ENCODE data around the gene PLXNB3. TPM values are rescaled to one million over a fixed set of nuclear protein-coding genes. Genes with fewer than 3 reads are reported as not detected.

PLXNB3 gene
- total and polyA plus RNA-seq, 2 donors (not counting 1 experiment from before 2014, with no cell fraction given) = 0.25 TPM; not detected in 1

DNA sequence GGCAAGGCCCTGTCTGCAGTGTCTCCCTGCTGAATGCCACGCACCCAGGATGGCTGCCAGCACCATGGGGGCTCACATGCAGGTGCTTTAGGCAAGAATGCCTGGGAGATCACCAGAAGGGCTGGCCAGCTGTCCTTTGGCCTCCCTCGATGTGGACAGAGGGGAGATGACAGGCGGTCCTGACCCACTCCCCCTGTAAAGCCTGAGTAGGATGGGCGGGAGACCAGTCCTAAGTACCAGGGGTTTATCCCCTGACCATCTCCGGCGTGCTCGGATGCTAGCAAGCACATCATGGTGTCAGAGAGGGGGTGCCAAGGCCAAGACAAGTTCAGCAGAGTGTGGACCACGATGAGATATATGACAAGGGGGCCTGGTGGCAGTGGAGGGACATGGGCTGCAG lies 61.0 kb downstream of the PLXNB3 start:
- ChIA-PET POLR2A (no interaction called here), CTCF (no interaction called here)
- intact Hi-C loops (cut with micrococcal nuclease) = no loop called here
- WGBS (ENCODE audit: insufficient coverage) = 40% methylated on average over 2 of the region's 8 CpGs
- no peak for ATAC-seq (ENCODE audit: low read depth)
- Histone ChIP-seq H3K79me2 (ENCODE audit: control insufficient read depth, insufficient read depth, low read length) (no peaks in the 10 kb centered on the region), H3K27me3 (replicated peaks in 1 of 4; ENCODE audit: control extremely low read depth in 1 of 4, control insufficient read depth in 3 of 4, insufficient read depth in 4 of 4, low read length in 3 of 4) (peaks cover 0 to 39% (median 10%) of the 10 kb centered on the region in 4 experiments), H2AFZ (ENCODE audit: insufficient read depth, low read depth, low read length, poor library complexity, severe bottlenecking) (no peak overlapping the region), H3K27ac (ENCODE audit: low read length in 2 of 2) (no peak overlapping the region), H3K36me3 (replicated peaks in 1 of 2; ENCODE audit: control extremely low read depth in 1 of 2, control insufficient read depth in 1 of 2, extremely low read depth in 1 of 2, insufficient read depth in 2 of 2, low read length in 1 of 2) (no peaks in the 10 kb centered on the region), H4K20me1 (ENCODE audit: control insufficient read depth, insufficient read depth, low read length, poor library complexity, severe bottlenecking) (no peaks in the 10 kb centered on the region), H3K4me3 (ENCODE audit: control extremely low read depth in 1 of 5, extremely low read depth in 1 of 5, insufficient read depth in 1 of 5, low read depth in 2 of 5, low read length in 4 of 5) (no peak overlapping the region), H3K4me2 (replicated peaks; ENCODE audit: low read depth, low read length, poor library complexity, severe bottlenecking) (no peak overlapping the region), H3K9me3 (ENCODE audit: control extremely low read depth in 1 of 3, control insufficient read depth in 2 of 3, insufficient read depth in 1 of 3, low read length in 2 of 3) (peaks cover 0 to 6% (median 0%) of the 10 kb centered on the region in 3 donors), H3K4me1 (ENCODE audit: control insufficient read depth in 2 of 2, insufficient read depth in 2 of 2, low read length in 2 of 2) (peaks cover 7 to 16% of the 10 kb centered on the region in 2 donors), H3K9ac (ENCODE audit: low read length) (no peak overlapping the region)
- TF ChIP-seq EZH2 (IDR thresholded peaks at IDR 0.05; ENCODE audit: borderline replicate concordance, insufficient read depth, low read depth, low read length, poor library complexity, severe bottlenecking) = no peak
- TF ChIP-seq, protein P1, sequence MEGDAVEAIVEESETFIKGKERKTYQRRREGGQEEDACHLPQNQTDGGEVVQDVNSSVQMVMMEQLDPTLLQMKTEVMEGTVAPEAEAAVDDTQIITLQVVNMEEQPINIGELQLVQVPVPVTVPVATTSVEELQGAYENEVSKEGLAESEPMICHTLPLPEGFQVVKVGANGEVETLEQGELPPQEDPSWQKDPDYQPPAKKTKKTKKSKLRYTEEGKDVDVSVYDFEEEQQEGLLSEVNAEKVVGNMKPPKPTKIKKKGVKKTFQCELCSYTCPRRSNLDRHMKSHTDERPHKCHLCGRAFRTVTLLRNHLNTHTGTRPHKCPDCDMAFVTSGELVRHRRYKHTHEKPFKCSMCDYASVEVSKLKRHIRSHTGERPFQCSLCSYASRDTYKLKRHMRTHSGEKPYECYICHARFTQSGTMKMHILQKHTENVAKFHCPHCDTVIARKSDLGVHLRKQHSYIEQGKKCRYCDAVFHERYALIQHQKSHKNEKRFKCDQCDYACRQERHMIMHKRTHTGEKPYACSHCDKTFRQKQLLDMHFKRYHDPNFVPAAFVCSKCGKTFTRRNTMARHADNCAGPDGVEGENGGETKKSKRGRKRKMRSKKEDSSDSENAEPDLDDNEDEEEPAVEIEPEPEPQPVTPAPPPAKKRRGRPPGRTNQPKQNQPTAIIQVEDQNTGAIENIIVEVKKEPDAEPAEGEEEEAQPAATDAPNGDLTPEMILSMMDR (IDR thresholded peaks at IDR 0.05) = no peak
- Mint-ChIP-seq H3K4me3 (no peak overlapping the region), H3K27me3 (peaks cover 33% of the 10 kb centered on the region), H3K9me3 (ENCODE audit: insufficient read depth) (no peaks in the 10 kb centered on the region), H3K27ac (no peak overlapping the region), H3K4me1 (peaks cover 8% of the 10 kb centered on the region)
- DNase-seq = no peak

Other genes with a start within 250 kb of the PLXNB3 start
- not detected in 2 replicates for gene ATP2B3, start 246.6 kb upstream of the PLXNB3 start, total RNA-seq
- gene ATP2B3, start 246.6 kb upstream of the PLXNB3 start, polyA plus RNA-seq = not detected in 2 replicates
- 29.6 and 31.8 TPM in 2 replicates for gene CCNQ, start 165.1 kb upstream of the PLXNB3 start, total RNA-seq
- 40.8 and 66.0 TPM in 2 replicates for gene CCNQ, start 165.1 kb upstream of the PLXNB3 start, polyA plus RNA-seq
- gene DUSP9, start 117.0 kb upstream of the PLXNB3 start, total RNA-seq = not detected in 2 replicates
- not detected in 2 replicates for gene DUSP9, start 117.0 kb upstream of the PLXNB3 start, polyA plus RNA-seq
- gene PNCK, start 90.4 kb upstream of the PLXNB3 start, total RNA-seq = 0.99 TPM in 1 of 2 replicates, not detected in the other
- 0.23 TPM in 1 of 2 replicates, not detected in the other for gene PNCK, start 90.4 kb upstream of the PLXNB3 start, polyA plus RNA-seq
- gene SLC6A8, start 76.3 kb upstream of the PLXNB3 start, total RNA-seq = 1.8 and 2.9 TPM in 2 replicates
- gene SLC6A8, start 76.3 kb upstream of the PLXNB3 start, polyA plus RNA-seq = 0.49 and 1.3 TPM in 2 replicates
- 112 and 117 TPM in 2 replicates for gene BCAP31, start 39.9 kb upstream of the PLXNB3 start, total RNA-seq
- gene BCAP31, start 39.9 kb upstream of the PLXNB3 start, polyA plus RNA-seq = 59.5 and 78.0 TPM in 2 replicates
- gene ABCD1, start 39.4 kb upstream of the PLXNB3 start, total RNA-seq = 9.7 and 10.9 TPM in 2 replicates
- 12.2 and 14.5 TPM in 2 replicates for gene ABCD1, start 39.4 kb upstream of the PLXNB3 start, polyA plus RNA-seq
- not detected in 2 replicates for gene SRPK3, start 16.8 kb downstream of the PLXNB3 start, total RNA-seq
- gene SRPK3, start 16.8 kb downstream of the PLXNB3 start, polyA plus RNA-seq = not detected in 2 replicates
- 58.5 and 62.8 TPM in 2 replicates for gene IDH3G, start 30.1 kb downstream of the PLXNB3 start, total RNA-seq
- 103 and 122 TPM in 2 replicates for gene IDH3G, start 30.1 kb downstream of the PLXNB3 start, polyA plus RNA-seq
- 119 and 134 TPM in 2 replicates for gene SSR4, start 30.4 kb downstream of the PLXNB3 start, total RNA-seq
- gene SSR4, start 30.4 kb downstream of the PLXNB3 start, polyA plus RNA-seq = 169 and 297 TPM in 2 replicates
- not detected in 2 replicates for gene PDZD4, start 66.3 kb downstream of the PLXNB3 start, total RNA-seq
- gene PDZD4, start 66.3 kb downstream of the PLXNB3 start, polyA plus RNA-seq = 0.36 and 1.1 TPM in 2 replicates
- 19.9 and 22.2 TPM in 2 replicates for gene L1CAM, start 121.9 kb downstream of the PLXNB3 start, total RNA-seq
- 8.9 and 9.4 TPM in 2 replicates for gene L1CAM, start 121.9 kb downstream of the PLXNB3 start, polyA plus RNA-seq
- 0.53 TPM in 1 of 2 replicates, not detected in the other for gene AVPR2, start 140.4 kb downstream of the PLXNB3 start, total RNA-seq
- gene AVPR2, start 140.4 kb downstream of the PLXNB3 start, polyA plus RNA-seq = 0.12 TPM in 1 of 2 replicates, not detected in the other
- 242 TPM in 2 replicates for gene ARHGAP4, start 162.0 kb downstream of the PLXNB3 start, total RNA-seq
- gene ARHGAP4, start 162.0 kb downstream of the PLXNB3 start, polyA plus RNA-seq = 711 and 922 TPM in 2 replicates
- 78.3 and 87.3 TPM in 2 replicates for gene NAA10, start 170.8 kb downstream of the PLXNB3 start, total RNA-seq
- gene NAA10, start 170.8 kb downstream of the PLXNB3 start, polyA plus RNA-seq = 90.5 and 102 TPM in 2 replicates
- 39.2 and 39.7 TPM in 2 replicates for gene RENBP, start 180.4 kb downstream of the PLXNB3 start, total RNA-seq
- gene RENBP, start 180.4 kb downstream of the PLXNB3 start, polyA plus RNA-seq = 28.0 and 30.6 TPM in 2 replicates
- 57.7 and 59.4 TPM in 2 replicates for gene HCFC1, start 207.6 kb downstream of the PLXNB3 start, total RNA-seq
- gene HCFC1, start 207.6 kb downstream of the PLXNB3 start, polyA plus RNA-seq = 32.1 and 37.7 TPM in 2 replicates
- 3.8 and 5.5 TPM in 2 replicates for gene TMEM187, start 208.5 kb downstream of the PLXNB3 start, total RNA-seq
- gene TMEM187, start 208.5 kb downstream of the PLXNB3 start, polyA plus RNA-seq = 3.2 and 6.4 TPM in 2 replicates

Measured in B cell (primary cell).